NCI-H2196 (cell line): ENCODE results near the gene SLC34A3.

Experiments used
- DNase-seq: peaks from one replicate; lab custom pipeline; 2025; ENCODE audit not compliant: unreplicated experiment; lab: John Stamatoyannopoulos, UW

SLC34A3 gene

GRCh38 chr9:137255448-137256114 lies 24.9 kb downstream of the SLC34A3 start:
- DNase-seq = peak; percentile 36

GRCh38 chr9:137256362-137256761 lies 25.7 kb downstream of the SLC34A3 start:
- no peak for DNase-seq

- DNase-seq = no peak
These were observed 26.2 kb downstream of the SLC34A3 start for GRCh38 chr9:137256856-137257255.

DNA sequence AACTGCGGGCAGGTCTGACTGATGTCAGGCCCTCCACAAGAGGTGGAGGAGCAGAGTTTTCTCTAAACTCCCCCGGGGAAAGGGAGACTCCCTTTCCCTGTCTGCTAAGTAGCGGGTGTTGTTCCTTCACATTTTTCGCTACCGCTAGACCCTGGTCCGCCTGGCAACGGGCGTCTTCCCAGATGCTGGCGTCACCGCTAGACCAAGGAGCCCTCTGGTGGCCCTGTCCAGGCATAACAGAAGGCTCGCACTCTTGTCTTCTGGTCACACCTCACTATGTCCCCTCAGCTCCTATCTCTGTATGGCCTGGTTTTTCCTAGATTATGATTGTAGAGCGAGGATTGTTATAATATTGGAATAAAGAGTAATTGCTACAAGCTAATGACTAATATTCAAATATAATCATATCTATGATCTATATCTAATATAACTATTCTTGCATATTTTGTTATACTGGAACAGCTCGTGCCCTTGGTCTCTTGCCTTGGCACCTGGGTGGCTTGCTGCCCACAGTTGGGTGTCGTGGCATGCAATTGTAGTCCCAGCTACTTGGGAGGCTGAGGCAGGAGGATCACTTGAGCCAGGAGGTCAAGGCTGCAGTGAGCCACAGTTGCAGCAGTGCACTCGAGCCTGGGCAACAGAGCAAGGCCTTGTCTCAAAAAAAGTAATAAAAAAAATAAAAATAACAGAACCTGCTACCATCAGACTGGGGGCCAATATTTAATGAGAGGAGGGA lies 31.6 kb downstream of the SLC34A3 start:
- DNase-seq = peak; percentile 14

DNA sequence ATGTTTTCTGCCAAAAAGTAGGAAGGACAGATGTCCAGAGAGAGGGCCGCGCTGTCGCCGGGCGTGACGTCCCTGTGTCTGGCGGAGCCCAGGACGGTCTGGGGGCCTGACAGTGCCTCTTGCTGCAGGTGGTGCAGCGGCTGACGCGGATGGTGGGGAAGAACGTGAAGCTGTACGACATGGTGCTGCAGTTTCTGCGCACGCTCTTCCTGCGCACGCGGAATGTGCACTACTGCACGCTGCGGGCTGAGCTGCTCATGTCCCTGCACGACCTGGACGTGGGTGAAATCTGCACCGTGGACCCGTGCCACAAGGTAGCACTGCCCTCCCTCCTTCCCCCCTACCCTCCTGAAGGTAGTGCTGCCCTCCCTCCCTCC lies 32.2 kb downstream of the SLC34A3 start:
- DNase-seq = no peak

DNA sequence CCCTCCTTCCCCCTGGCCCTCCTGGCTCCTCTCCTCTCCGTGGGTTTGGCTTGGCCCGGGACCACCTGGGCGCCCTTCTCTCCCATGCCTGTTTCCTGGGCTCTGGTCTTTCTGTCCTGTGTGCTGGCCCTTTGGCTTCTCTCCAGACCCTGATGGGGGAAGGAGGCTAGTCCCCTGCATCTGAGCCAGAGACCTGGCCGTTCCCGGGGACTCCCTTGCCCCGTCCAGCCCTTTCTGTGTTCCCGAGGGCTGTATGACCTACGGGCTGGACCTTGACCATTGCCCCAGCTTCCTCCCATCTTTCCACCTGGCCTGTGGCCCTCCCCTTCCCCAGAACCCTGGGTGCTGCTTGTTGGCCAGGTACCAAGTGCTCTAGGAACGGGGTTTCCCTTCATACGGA lies 32.8 kb downstream of the SLC34A3 start:
- no peak for DNase-seq

DNA sequence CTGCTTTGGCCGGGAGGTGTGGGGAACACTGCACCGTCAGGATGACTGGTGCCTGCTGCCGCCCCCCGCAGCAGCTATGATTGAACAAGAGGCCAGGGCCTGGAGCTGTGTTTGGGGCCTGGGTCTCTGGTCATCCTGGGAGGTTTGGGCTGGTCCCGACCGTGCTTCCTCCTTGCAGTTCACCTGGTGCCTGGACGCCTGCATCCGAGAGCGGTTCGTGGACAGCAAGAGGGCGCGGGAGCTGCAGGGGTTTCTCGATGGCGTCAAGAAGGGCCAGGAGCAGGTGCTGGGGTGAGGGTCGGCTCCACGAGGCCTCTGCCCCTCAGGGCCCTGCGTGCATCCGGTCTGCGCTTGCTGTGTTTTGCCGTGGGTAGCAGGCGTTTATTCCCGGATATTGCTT lies 33.4 kb downstream of the SLC34A3 start:
- no peak for DNase-seq

DNA sequence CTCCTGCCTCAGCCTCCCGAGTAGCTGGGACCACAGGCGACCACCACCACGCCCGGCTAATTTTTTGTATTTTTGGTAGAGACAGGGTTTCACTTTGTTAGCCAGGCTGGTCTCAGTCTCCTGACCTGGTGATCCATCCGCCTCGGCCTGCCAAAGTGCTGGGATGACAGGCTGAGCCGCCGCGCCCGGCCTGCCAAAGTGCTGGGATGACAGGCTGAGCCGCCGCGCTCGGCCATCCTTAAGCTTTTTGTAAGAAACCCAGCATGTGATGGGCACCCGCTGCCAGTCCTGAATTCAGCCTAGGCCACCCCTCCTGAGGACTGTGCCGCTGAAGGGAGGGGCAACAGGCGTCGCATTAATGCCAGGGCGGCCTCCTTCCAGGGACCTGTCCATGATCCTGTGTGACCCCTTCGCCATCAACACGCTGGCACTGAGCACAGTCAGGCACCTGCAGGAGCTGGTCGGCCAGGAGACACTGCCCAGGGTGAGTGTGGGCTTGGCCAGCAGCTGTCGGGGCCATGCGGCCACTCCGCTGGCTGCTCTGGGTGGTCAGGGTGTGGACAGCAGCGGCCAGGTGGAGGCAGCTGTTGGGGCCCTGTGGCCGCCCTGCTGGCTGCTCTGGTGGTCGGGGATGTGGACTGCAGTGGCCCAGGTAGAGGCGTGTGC lies 34.9 kb downstream of the SLC34A3 start:
- DNase-seq = no peak

GRCh38 chr9:137266162-137266527 lies 35.4 kb downstream of the SLC34A3 start:
- DNase-seq = no peak

GRCh38 chr9:137266585-137267453 lies 36.1 kb downstream of the SLC34A3 start:
- no peak for DNase-seq

DNA sequence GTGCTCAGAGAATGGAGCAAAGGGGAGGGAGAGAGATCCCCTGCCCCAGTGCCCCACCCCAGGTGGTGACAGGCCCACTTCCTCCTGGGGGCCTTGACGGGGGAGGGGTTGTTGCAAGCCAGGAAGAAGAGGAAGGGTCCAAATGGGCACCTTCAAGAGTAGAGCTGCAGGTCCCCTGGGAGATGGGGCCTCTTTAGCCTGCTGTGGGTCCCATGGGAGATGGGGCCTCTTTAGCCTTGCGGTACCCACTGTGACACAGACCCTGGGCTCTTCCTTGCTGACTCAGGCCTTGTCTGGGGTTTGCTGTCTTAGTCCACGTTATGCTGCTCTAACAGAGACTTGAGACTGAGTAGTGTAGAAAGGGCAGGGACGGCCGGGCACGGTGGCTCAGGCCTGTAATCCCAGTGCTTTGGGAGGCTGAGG lies 37.2 kb downstream of the SLC34A3 start:
- no peak for DNase-seq

GRCh38 chr9:137268538-137269201 lies 38.0 kb downstream of the SLC34A3 start:
- no peak for DNase-seq

GRCh38 chr9:137269231-137269772 lies 38.6 kb downstream of the SLC34A3 start:
- peak; percentile 33 for DNase-seq

GRCh38 chr9:137270929-137271695 lies 40.4 kb downstream of the SLC34A3 start:
- DNase-seq = no peak

DNA sequence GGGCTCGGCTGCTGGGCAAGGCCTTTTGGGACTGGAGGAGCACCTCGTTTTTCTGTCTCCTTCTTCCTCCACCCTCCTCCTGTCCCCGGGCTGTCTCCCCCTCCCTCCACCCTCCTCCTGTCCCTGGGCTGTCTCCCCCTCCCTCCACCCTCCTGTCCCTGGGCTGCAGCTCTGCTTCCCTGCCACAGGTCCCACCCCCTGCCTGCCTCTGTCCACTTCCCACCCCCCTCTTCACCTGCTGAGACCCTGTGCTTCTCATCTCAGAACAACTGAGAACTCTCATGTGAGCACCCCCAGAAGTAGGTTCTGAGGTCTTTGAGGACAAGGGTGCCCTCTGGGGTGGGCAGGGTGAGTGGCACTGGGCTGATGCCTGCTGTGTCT lies 41.0 kb downstream of the SLC34A3 start:
- no peak for DNase-seq

DNA sequence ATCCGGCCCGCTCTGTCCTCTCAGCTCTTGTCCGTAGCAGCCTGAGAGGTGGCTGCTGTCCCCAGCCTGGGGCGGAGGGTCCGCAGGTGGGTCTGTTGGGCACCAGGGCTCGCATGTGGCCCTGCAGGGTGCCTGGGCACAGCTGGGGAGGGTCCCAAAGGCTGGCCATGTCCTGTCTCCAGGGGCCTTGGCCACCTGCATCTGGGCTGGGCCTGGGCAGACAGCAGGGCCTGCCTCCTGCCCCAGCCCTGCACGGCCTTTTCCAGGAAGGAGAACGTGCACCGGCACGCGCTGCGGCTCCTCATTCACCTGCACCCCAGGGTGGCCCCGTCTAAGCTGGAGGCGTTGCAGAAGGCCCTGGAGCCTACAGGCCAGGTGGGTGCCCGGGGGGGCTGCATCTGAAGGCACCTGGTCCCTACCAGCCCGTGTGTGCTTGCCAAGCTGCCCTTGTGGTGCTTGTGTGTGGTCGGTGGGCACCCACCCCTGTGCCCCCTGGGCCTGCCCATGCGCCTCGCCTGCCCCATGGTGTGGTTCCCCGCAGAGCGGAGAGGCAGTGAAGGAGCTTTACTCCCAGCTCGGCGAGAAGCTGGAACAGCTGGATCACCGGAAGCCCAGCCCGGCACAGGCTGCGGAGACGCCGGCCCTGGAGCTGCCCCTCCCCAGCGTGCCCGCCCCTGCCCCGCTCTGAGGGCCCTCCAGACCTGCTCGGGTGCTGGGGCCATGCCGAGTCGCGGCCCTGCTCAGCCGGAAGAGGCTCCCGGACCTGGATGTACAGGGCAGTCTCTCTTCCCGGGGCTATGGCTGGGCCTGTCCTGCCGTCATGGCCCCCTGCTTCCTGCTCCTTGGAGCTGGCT lies 41.8 kb downstream of the SLC34A3 start:
- DNase-seq = no peak

DNA sequence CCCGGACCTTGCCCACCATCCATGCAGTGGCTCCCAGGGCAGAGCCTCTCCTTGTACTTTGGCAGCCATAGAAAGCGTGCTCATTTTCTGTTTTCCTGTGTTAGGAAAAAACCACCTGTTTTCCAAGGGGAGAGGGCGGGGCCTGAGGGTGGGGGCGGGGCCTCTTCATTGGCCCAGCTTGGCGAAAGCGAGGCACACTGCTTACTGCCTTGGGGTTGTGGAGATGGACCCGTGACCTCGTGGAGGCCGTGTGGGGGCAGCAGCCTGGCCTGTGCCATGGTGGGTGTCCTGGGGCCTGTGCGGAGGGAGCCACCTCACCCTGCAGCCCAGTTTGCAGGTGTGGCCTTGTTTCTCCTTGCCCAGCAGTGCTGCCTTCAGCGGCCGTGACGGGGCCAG lies 42.4 kb downstream of the SLC34A3 start:
- peak; percentile 20 for DNase-seq

DNA sequence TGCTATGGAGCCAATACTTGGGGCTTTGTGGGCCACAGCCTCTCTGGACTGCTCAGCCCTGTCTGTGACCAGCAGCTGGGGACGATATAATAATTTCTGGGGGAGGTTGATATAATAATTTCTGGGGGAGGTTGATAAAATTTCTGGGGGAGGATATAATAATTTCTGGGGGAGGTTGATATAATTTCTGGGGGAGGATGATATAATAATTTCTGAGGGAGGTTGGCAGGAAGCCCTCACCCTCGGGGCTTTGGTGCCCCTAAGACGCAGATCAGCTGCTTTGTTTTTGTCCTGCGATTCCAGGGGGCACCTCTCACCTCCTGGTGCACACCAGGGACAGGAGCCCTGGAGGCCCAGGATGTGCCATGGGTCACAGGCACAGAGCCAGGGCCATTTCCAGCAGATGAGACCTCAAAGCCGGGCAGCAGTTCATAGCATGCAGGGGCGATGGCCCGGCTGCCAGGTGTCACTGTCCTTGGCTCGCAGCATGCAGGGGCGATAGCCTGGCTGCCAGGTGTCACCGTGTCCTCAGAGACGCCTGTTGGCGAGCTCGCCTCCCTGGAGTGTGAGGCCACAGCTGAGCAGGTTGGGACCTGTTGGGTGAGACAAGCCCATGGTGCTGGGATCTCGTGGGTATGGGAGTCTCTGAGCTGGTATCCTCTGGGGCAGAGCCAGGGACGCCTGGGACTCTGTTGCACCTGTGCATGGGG lies 43.1 kb downstream of the SLC34A3 start:
- no peak for DNase-seq
